Uterus (tissue), 4 donors: ENCODE measurements around the gene DOCK6. TPM values are rescaled to one million over a fixed set of nuclear protein-coding genes. Genes with fewer than 3 reads are reported as not detected.

Experiments used
- DNase-seq, 2 donors: peaks; one replicate each; pipeline ENCODE4 v3.0.0-alpha.2; 2019 to 2020
- H3K27ac ChIP-seq, 2 donors: fragments of 200-600 bp; sonication (generic); 1 replicate in 1 of 2; 2 replicates in 1 of 2; pipeline ENCODE4 v1.5.1; 2016 to 2018
- H3K27me3 ChIP-seq, 2 donors: fragments of 200-600 bp; sonication (generic); one replicate each; pipeline ENCODE4 v1.5.1; 2018 to 2019; ENCODE audit warnings: control low read depth in 1 of 2
- H3K36me3 ChIP-seq, 2 donors: fragments of 200-600 bp; sonication (generic); one replicate each; pipeline ENCODE4 v1.5.1; 2019; ENCODE audit warnings: control low read depth in 1 of 2
- H3K4me1 ChIP-seq, 2 donors: fragments of 200-600 bp; sonication (generic); one replicate each; pipeline ENCODE4 v1.5.1; 2018 to 2019; ENCODE audit warnings: control low read depth in 1 of 2
- H3K4me3 ChIP-seq, 2 donors: fragments of 200-600 bp; sonication (generic); 1 replicate in 1 of 2; 2 replicates in 1 of 2; pipeline ENCODE4 v1.5.1; 2018 to 2019; ENCODE audit warnings: mild to moderate bottlenecking in 1 of 2
- H3K9me3 ChIP-seq, 2 donors: fragments of 200-600 bp; sonication (generic); one replicate each; pipeline ENCODE4 v1.5.1; 2019; ENCODE audit warnings: control low read depth in 1 of 2
- CTCF ChIP-seq, 4 experiments: fragments of 200-600 bp in 2 of 4; fragments of 450-650 bp in 2 of 4; sonication (generic) in 2 of 4; IDR thresholded peaks; one replicate each; pipeline ENCODE4 v1.5.1; 2016 to 2019; ENCODE audit warnings: antibody characterized with exemption in 4 of 4, mild to moderate bottlenecking in 2 of 4, moderate library complexity in 1 of 4
- POLR2A ChIP-seq, 2 donors: fragments of 450-650 bp; IDR thresholded peaks; one replicate each; pipeline ENCODE4 v1.6.1; 2016; ENCODE audit warnings: antibody characterized with exemption in 2 of 2, mild to moderate bottlenecking in 1 of 2, moderate library complexity in 1 of 2
- intact Hi-C: fragments of 100-400 bp; cut with DNase I; formaldehyde crosslinking; loops from one replicate; pipeline ENCODE4 v1.15.1; 2023; ENCODE audit warnings: low total_unique reads
- total RNA-seq, 4 donors: library from RNA; depleted of rRNA in 3 of 4; stranded (reverse); fragments of >200 nt in 3 of 4; gene quantifications; one replicate each; pipeline versions ENCODE4 v1.1.0 to v1.2.4, GENCODE V29; 2014 to 2023
- donor health status: DM: yes; HTN: yes; CAD: no.

The DOCK6 gene
- total RNA-seq, 4 donors from 2014 or later = 13.5 to 89.4 (median 38.6) TPM

GRCh38 chr19:11234486-11235075 is 27.7 kb downstream of the DOCK6 start:
- intact Hi-C loops = no loop called here
- no peaks in the 10 kb centered on the region for H3K27me3 ChIP-seq

GRCh38 chr19:11233073-11233472 is 29.3 kb downstream of the DOCK6 start:
- Histone ChIP-seq H3K27ac (no peak overlapping the region), H3K36me3 (no peaks in the 10 kb centered on the region), H3K27me3 (no peaks in the 10 kb centered on the region), H3K4me1 (no peaks in the 10 kb centered on the region), H3K4me3 (no peak overlapping the region), H3K9me3 (no peaks in the 10 kb centered on the region)
- TF ChIP-seq POLR2A (IDR thresholded peaks at IDR 0.05) (no peak), CTCF (IDR thresholded peaks at IDR 0.05) (no peak)
- DNase-seq = no peak
- intact Hi-C loops = no loop called here

More at GRCh38 chr19:11234486-11235075, 27.7 kb downstream of the DOCK6 start:
- Histone ChIP-seq H3K27ac (no peak overlapping the region), H3K9me3 (peaks cover 0 to 8% of the 10 kb centered on the region in 2 donors), H3K4me3 (no peak overlapping the region), H3K36me3 (no peaks in the 10 kb centered on the region), H3K4me1 (no peaks in the 10 kb centered on the region)
- no peak for DNase-seq
- TF ChIP-seq CTCF (IDR thresholded peaks at IDR 0.05) (no peak), POLR2A (IDR thresholded peaks at IDR 0.05) (no peak)

- no peak for DNase-seq
- no peaks in the 10 kb centered on the region for H3K9me3 ChIP-seq
- H3K27me3 ChIP-seq = no peaks in the 10 kb centered on the region
- H3K4me1 ChIP-seq = no peaks in the 10 kb centered on the region
- no peaks in the 10 kb centered on the region for H3K36me3 ChIP-seq
- intact Hi-C loops = no loop called here
- no peak for TF ChIP-seq CTCF (IDR thresholded peaks at IDR 0.05)
- TF ChIP-seq POLR2A (IDR thresholded peaks at IDR 0.05) = no peak
- H3K4me3 ChIP-seq = no peak overlapping the region
- H3K27ac ChIP-seq = no peak overlapping the region
Measured at GRCh38 chr19:11232555-11232954, 29.8 kb downstream of the DOCK6 start.

GRCh38 chr19:11230621-11231386 is 31.5 kb downstream of the DOCK6 start:
- H3K9me3 ChIP-seq = no peaks in the 10 kb centered on the region
- no peak for DNase-seq
- H3K27me3 ChIP-seq = no peaks in the 10 kb centered on the region
- intact Hi-C loops = no loop called here
- no peaks in the 10 kb centered on the region for H3K4me1 ChIP-seq
- no peak for TF ChIP-seq POLR2A (IDR thresholded peaks at IDR 0.05)
- TF ChIP-seq CTCF (IDR thresholded peaks at IDR 0.05) = no peak
- no peak overlapping the region for H3K4me3 ChIP-seq
- H3K36me3 ChIP-seq = no peaks in the 10 kb centered on the region
- no peak overlapping the region for H3K27ac ChIP-seq

- Histone ChIP-seq H3K27ac (no peak overlapping the region), H3K9me3 (no peaks in the 10 kb centered on the region), H3K27me3 (no peaks in the 10 kb centered on the region), H3K4me3 (no peak overlapping the region), H3K4me1 (no peaks in the 10 kb centered on the region), H3K36me3 (no peaks in the 10 kb centered on the region)
- intact Hi-C loops = no loop called here
- DNase-seq = no peak
- no peak for TF ChIP-seq CTCF (IDR thresholded peaks at IDR 0.05)
- TF ChIP-seq POLR2A (IDR thresholded peaks at IDR 0.05) = no peak
Measured at GRCh38 chr19:11227195-11227886, 35.0 kb downstream of the DOCK6 start.
